ENCODE measurements around the gene PDC.
"Not testable (repeated sequence)": the region's sequence is repeated elsewhere in the genome, so short reads cannot be mapped to it uniquely, and the experiment has no call there.

PDC gene

DNA sequence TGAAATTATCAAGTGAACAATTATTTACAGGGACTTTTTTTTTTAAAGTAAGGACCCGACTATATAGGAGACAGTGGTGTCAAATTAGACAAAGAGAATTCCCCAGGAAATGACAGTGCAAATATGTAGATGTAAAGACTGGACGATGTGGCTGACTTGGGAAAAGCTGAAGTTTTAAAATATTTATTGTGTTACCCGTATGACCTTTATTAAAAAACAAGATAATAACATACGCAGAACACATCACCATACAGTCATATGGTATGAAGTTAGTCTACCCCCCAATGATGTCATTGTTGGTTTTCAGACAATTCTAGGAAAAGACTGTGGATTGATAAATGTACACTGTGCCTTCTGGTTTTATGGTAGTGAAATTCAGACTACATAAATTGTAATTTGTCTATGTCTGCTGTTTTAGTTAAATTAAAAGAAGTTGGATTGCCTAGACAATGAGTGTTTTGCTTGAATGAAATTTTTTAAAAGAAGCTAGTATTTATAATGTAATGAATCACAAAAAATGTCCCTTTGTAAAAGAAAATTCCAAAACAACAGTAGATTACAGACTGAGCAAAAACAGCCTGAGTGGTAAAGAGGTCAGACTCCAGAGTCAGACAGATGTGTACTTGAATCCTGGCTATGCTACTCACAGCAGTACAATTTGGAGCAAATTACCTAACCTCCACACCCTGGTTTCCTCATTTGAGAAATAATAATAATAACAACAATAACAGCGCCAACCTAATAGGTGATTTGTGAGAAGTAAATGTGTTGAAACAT lies 15.5 kb upstream of the PDC start:
- TF ChIP-seq, protein P1, sequence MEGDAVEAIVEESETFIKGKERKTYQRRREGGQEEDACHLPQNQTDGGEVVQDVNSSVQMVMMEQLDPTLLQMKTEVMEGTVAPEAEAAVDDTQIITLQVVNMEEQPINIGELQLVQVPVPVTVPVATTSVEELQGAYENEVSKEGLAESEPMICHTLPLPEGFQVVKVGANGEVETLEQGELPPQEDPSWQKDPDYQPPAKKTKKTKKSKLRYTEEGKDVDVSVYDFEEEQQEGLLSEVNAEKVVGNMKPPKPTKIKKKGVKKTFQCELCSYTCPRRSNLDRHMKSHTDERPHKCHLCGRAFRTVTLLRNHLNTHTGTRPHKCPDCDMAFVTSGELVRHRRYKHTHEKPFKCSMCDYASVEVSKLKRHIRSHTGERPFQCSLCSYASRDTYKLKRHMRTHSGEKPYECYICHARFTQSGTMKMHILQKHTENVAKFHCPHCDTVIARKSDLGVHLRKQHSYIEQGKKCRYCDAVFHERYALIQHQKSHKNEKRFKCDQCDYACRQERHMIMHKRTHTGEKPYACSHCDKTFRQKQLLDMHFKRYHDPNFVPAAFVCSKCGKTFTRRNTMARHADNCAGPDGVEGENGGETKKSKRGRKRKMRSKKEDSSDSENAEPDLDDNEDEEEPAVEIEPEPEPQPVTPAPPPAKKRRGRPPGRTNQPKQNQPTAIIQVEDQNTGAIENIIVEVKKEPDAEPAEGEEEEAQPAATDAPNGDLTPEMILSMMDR (IDR thresholded peaks at IDR 0.05; ENCODE audit: low read depth, low read length) = no peak
- no peak overlapping the region for H3K4me3 ChIP-seq (ENCODE audit: low read depth, low read length)
- in situ Hi-C loops (cut with HindIII; ENCODE audit: low sequenced_read_pairs) = no loop called here
- peak; percentile 44 for DNase-seq (ENCODE audit: low read depth, low spot score)

DNA sequence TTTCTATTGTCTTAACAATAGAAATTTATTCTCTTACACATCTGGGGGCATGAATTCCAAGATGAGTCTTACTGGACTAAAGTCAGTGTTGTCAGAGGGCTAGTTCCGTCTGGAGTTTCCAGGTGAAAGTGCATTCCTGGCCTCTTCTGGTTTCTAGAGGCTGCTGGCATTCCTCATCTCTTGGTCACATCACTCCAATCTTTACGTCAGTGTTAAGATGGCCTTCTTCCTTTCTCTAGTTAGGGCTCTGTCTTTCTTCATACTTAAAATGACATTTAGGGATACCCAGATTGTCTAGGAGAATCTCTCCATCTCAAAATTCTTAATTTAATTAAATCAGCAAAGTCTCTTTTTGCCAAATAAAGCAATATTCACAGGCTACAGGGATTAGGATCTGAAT lies 13.3 kb upstream of the PDC start:
- H3K4me3 ChIP-seq (ENCODE audit: low read depth, low read length) = no peak overlapping the region
- TF ChIP-seq, protein P1 (IDR thresholded peaks at IDR 0.05; ENCODE audit: low read depth, low read length) = no peak
- no peak for DNase-seq (ENCODE audit: low read depth, low spot score)
- in situ Hi-C loops (cut with HindIII; ENCODE audit: low sequenced_read_pairs) = no loop called here

DNA sequence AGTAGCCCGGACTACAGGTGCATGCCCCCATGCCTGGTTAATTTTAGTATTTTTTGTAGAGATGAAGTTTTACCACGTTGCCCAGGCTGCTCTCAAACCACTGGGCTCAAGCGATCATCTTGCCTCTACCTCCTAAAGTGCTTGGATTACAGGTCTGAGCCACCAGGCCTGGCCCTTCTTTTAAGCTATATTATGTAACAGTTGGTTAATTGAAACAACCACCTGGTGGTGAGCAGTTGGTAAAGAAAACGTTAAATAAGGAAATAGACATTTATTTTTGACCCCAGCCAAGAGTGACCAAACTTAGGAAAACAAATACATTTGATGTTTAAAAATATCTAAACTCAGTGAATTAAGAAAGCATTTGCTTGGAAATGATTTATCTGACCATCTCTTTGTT lies 12.1 kb upstream of the PDC start:
- no peak for DNase-seq (ENCODE audit: low read depth, low spot score)
- TF ChIP-seq, protein P1 (IDR thresholded peaks at IDR 0.05; ENCODE audit: low read depth, low read length) = no peak
- no peak overlapping the region for H3K4me3 ChIP-seq (ENCODE audit: low read depth, low read length)
- in situ Hi-C loops (cut with HindIII; ENCODE audit: low sequenced_read_pairs) = no loop called here

DNA sequence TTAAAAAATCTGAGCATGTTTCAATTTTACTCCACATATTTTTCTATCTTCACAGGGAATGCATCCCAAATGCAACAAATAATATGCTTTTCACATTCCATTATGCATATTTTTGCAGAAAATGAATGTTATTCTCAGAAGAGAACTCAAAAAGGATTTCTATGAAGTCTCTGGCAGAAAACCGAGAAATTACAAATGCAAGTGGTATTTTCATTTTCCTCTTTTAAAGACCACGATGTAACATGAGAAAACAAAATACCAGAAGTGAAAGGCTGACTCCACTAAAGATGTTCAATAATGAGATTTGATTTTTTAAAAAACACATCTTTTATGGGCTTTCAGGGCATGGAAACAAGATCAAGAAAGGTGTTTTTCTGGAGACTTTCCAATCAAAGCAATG lies 5.0 kb upstream of the PDC start:
- no peak overlapping the region for H3K4me3 ChIP-seq (ENCODE audit: low read depth, low read length)
- TF ChIP-seq, protein P1 (IDR thresholded peaks at IDR 0.05; ENCODE audit: low read depth, low read length) = no peak
- in situ Hi-C loops (cut with HindIII; ENCODE audit: low sequenced_read_pairs) = no loop called here
- DNase-seq (ENCODE audit: low read depth, low spot score) = peak; percentile 19

DNA sequence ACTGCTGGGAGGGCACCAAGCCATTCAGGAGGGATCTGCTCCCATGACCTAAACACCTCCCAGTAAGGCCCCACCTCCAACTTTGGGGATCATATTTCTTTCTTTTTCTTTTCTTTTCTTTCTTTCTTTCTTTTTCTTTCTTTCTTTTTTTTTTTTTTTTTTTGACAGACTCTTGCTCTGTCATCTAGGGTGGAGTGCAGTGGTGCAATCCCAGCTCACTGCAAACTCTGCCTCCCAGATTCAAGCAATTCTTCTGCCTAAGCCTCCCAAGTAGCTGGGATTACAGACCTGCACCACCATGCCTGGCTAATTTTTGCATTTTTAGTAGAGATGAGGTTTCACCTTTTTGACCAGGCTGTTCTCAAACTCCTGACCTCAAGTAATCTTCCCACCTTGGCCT lies 4.6 kb upstream of the PDC start:
- H3K4me3 ChIP-seq (ENCODE audit: low read depth, low read length); DNase-seq (ENCODE audit: low read depth, low spot score); in situ Hi-C loops (cut with HindIII; ENCODE audit: low sequenced_read_pairs): not testable (repeated sequence)

DNA sequence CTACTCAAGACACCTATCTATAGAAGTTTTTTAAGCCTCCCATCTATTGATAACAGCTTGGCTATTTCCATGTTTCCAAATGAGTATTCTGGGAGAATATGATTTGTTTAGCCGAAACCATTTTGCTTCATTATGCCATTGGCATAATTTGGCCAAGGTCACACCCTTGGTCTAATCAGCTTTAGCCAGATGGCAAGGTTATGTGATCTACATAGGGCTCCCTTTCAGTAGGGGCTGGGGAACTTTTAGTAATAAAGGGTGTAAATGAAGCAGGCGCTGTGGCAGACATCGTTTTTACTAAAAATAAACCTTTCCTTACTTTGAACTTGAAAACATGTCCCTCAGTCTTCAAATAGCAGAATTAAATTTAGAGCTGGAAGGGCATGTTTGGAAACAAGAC lies 3.0 kb upstream of the PDC start:
- TF ChIP-seq, protein P1 (IDR thresholded peaks at IDR 0.05; ENCODE audit: low read depth, low read length) = no peak
- in situ Hi-C loops (cut with HindIII; ENCODE audit: low sequenced_read_pairs) = no loop called here
- H3K4me3 ChIP-seq (ENCODE audit: low read depth, low read length) = no peak overlapping the region
- no peak for DNase-seq (ENCODE audit: low read depth, low spot score)

DNA sequence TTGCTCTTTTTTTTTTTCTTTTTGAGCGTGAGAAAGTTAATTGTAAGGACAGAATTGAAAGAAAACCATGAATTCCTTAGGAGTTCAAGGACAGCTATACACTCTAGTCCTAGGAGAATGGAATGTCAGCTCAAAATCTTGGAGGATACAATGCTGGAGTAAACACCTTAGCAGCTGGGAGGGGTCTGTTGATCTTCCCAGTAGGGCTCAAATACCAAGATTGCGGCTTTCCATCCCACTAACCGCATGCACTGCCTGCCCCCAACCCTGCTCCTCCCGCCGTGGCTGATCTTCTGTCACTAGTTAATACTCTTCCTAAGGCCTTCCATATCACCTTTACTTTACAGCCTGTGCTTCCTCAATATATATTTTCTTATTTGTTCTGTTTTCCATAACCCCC lies 2.6 kb upstream of the PDC start:
- H3K4me3 ChIP-seq (ENCODE audit: low read depth, low read length) = no peak overlapping the region
- no peak for DNase-seq (ENCODE audit: low read depth, low spot score)
- TF ChIP-seq, protein P1 (IDR thresholded peaks at IDR 0.05; ENCODE audit: low read depth, low read length) = no peak
- in situ Hi-C loops (cut with HindIII; ENCODE audit: low sequenced_read_pairs) = no loop called here

DNA sequence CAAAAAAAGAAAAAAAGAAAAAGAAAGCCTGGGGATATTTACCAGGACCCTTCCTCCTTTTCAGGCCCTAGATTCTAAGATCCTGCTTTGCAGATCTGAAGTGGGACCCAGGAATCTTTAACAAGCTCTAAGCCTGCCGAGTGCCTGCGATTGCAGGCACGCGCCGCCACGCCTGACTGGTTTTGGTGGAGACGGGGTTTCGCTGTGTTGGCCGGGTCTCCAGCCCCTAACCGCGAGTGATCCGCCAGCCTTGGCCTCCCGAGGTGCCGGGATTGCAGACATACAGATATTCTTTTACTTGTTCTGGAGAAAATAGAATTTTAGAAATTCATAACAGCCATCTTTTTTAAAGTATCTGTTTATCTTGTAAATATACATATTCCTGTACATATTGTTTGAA lies 1.8 kb downstream of the PDC start:
- DNase-seq (ENCODE audit: low read depth, low spot score); H3K4me3 ChIP-seq (ENCODE audit: low read depth, low read length); in situ Hi-C loops (cut with HindIII; ENCODE audit: low sequenced_read_pairs): not testable (repeated sequence)

All from astrocyte of the spinal cord (primary cell).